Vagina (tissue), 2 donors: Measurements from ENCODE around the gene CALCOCO2.

ENCODE experiments used
- CTCF ChIP-seq, 3 experiments: fragments of 450-650 bp in 2 of 3; fragments of 200-600 bp in 1 of 3; sonication (generic) in 1 of 3; IDR thresholded peaks; one replicate each; pipeline ENCODE4 v1.5.1; 2017 to 2019; ENCODE audit warnings: antibody characterized with exemption in 3 of 3, mild to moderate bottlenecking in 2 of 3, moderate library complexity in 2 of 3
- POLR2A ChIP-seq, 2 donors: fragments of 450-650 bp; IDR thresholded peaks; one replicate each; pipeline ENCODE4 v1.6.1; 2017; ENCODE audit warnings: antibody characterized with exemption in 2 of 2, mild to moderate bottlenecking in 2 of 2, moderate library complexity in 2 of 2
- POLR2AphosphoS5 ChIP-seq, 2 donors: sonication (generic); formaldehyde crosslinking; IDR thresholded peaks; one replicate each; pipeline ENCODE4 v1.9.0; 2017; ENCODE audit warnings: antibody characterized with exemption in 2 of 2, mild to moderate bottlenecking in 2 of 2, low read depth in 1 of 2; ENCODE audit not compliant: insufficient read depth in 1 of 2

- no peak for TF ChIP-seq CTCF (IDR thresholded peaks at IDR 0.05)
- no peak for TF ChIP-seq POLR2AphosphoS5 (IDR thresholded peaks at IDR 0.05; ENCODE audit: insufficient read depth in 1 of 2, low read depth in 1 of 2)
- no peak for TF ChIP-seq POLR2A (IDR thresholded peaks at IDR 0.05)
Observed at GRCh38 chr17:48812001-48812400, 18.8 kb upstream of the CALCOCO2 start.
